Parathyroid adenoma (tissue), 2 donors: Measurements from ENCODE around the gene UCN2.

Source experiments
- H2AFZ ChIP-seq: fragments of 300-600 bp; sonication (generic); one replicate; pipeline ENCODE4 v1.7.0; 2017; ENCODE audit warnings: antibody characterized with exemption, mild to moderate bottlenecking
- H3K27ac ChIP-seq: fragments of 300-600 bp; sonication (generic); one replicate; pipeline ENCODE4 v1.7.0; 2017
- H3K27me3 ChIP-seq: fragments of 300-600 bp; sonication (generic); one replicate; pipeline ENCODE4 v1.7.0; 2017; ENCODE audit warnings: low read length; ENCODE audit not compliant: control insufficient read depth, insufficient read depth
- H3K36me3 ChIP-seq: fragments of 300-600 bp; sonication (generic); one replicate; pipeline ENCODE4 v1.7.0; 2017; ENCODE audit warnings: low read length; ENCODE audit not compliant: control insufficient read depth, insufficient read depth
- H3K4me1 ChIP-seq: fragments of 300-600 bp; sonication (generic); one replicate; pipeline ENCODE4 v1.7.0; 2017; ENCODE audit warnings: control low read depth
- H3K4me2 ChIP-seq: fragments of 300-600 bp; sonication (generic); one replicate; pipeline ENCODE4 v1.7.0; 2017; ENCODE audit warnings: low read length
- H3K4me3 ChIP-seq: fragments of 300-600 bp; sonication (generic); one replicate; pipeline ENCODE4 v1.7.0; 2017; ENCODE audit warnings: low read depth, low read length
- H3K79me2 ChIP-seq: fragments of 300-600 bp; sonication (generic); one replicate; pipeline ENCODE4 v1.7.0; 2017; ENCODE audit warnings: control low read depth
- H3K9ac ChIP-seq: fragments of 300-600 bp; sonication (generic); one replicate; pipeline ENCODE4 v1.7.0; 2017; ENCODE audit warnings: mild to moderate bottlenecking
- H3K9me3 ChIP-seq: fragments of 300-600 bp; sonication (generic); one replicate; pipeline ENCODE4 v1.7.0; 2017; ENCODE audit warnings: low read length; ENCODE audit not compliant: control insufficient read depth
- CTCF ChIP-seq: fragments of 300-600 bp; sonication (generic); IDR thresholded peaks from one replicate; pipeline ENCODE4 v1.7.0; 2017; ENCODE audit warnings: antibody characterized with exemption, mild to moderate bottlenecking
- donor health status: primary hyperparathyroidism.

UCN2 gene

GRCh38 chr3:48568476-48568875, 4.9 kb upstream of the UCN2 start:
- Histone ChIP-seq H3K4me3 (no peak overlapping the region), H3K9ac (no peak overlapping the region), H3K79me2 (no peaks in the 10 kb centered on the region), H3K4me2 (no peak overlapping the region), H3K27ac (no peak overlapping the region), H2AFZ (no peak overlapping the region), H3K36me3 (no peaks in the 10 kb centered on the region), H3K4me1 (no peaks in the 10 kb centered on the region), H3K9me3 (no peaks in the 10 kb centered on the region), H3K27me3 (no peaks in the 10 kb centered on the region)
- TF ChIP-seq CTCF = no peak

DNA sequence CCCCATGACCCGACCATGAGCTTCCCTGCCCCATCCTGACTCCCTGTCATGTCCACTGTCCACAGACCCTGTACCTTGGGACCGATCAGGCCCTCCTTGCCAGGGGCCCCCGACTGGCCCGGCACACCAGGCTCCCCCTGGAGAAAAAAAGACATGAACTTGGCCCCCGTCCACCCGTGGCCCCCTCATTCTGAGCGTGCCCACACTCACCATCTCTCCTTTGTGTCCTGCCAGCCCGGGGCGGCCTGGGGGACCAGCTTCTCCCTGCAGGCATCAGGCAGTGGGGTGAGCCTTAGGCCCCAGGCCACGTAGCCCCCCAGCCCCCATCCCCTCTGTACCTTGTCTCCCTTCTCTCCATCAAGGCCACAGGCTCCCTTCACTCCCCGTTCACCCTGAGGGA, 3.9 kb upstream of the UCN2 start:
- H3K27ac ChIP-seq = no peak overlapping the region
- no peak for TF ChIP-seq CTCF
- H3K4me2 ChIP-seq = no peak overlapping the region
- H3K27me3 ChIP-seq = no peaks in the 10 kb centered on the region
- no peaks in the 10 kb centered on the region for H3K9me3 ChIP-seq
- no peak overlapping the region for H3K4me3 ChIP-seq
- no peaks in the 10 kb centered on the region for H3K79me2 ChIP-seq
- H3K4me1 ChIP-seq = no peaks in the 10 kb centered on the region
- no peak overlapping the region for H2AFZ ChIP-seq
- H3K36me3 ChIP-seq = no peaks in the 10 kb centered on the region
- H3K9ac ChIP-seq = no peak overlapping the region

- Histone ChIP-seq H3K4me3 (no peak overlapping the region), H3K36me3 (no peaks in the 10 kb centered on the region)
- TF ChIP-seq CTCF = no peak
Measured at GRCh38 chr3:48567090-48567489, 3.5 kb upstream of the UCN2 start.

GRCh38 chr3:48566401-48566760, 2.8 kb upstream of the UCN2 start:
- no peaks in the 10 kb centered on the region for H3K9me3 ChIP-seq
- no peak overlapping the region for H2AFZ ChIP-seq
- H3K4me1 ChIP-seq = no peaks in the 10 kb centered on the region
- H3K4me3 ChIP-seq = no peak overlapping the region
- no peaks in the 10 kb centered on the region for H3K79me2 ChIP-seq
- H3K4me2 ChIP-seq = no peak overlapping the region
- H3K27me3 ChIP-seq = no peaks in the 10 kb centered on the region
- H3K27ac ChIP-seq = no peak overlapping the region
- no peak overlapping the region for H3K9ac ChIP-seq
- no peaks in the 10 kb centered on the region for H3K36me3 ChIP-seq
- TF ChIP-seq CTCF = no peak

More at GRCh38 chr3:48567090-48567489, 3.5 kb upstream of the UCN2 start:
- Histone ChIP-seq H3K9me3 (no peaks in the 10 kb centered on the region), H3K4me1 (no peaks in the 10 kb centered on the region), H2AFZ (no peak overlapping the region), H3K27me3 (no peaks in the 10 kb centered on the region), H3K27ac (no peak overlapping the region), H3K9ac (no peak overlapping the region), H3K4me2 (no peak overlapping the region), H3K79me2 (no peaks in the 10 kb centered on the region)

- Histone ChIP-seq H3K4me2 (no peak overlapping the region), H2AFZ (no peak overlapping the region), H3K27ac (no peak overlapping the region), H3K9me3 (no peaks in the 10 kb centered on the region), H3K27me3 (no peaks in the 10 kb centered on the region), H3K9ac (no peak overlapping the region), H3K4me1 (peaks cover 5% of the 10 kb centered on the region), H3K4me3 (no peak overlapping the region), H3K79me2 (no peaks in the 10 kb centered on the region), H3K36me3 (no peaks in the 10 kb centered on the region)
- TF ChIP-seq CTCF = no peak
Measured at GRCh38 chr3:48565591-48566400, 2.2 kb upstream of the UCN2 start.
